Activated naive CD4-positive, alpha-beta T cell treated with anti-CD3 and anti-CD28 coated beads, Interleukin-2, amount 50 U/mL, for 72 hours (primary cell): ENCODE measurements around the gene PAX2. TPM values are rescaled to one million over a fixed set of nuclear protein-coding genes. Genes with fewer than 3 reads are reported as not detected.

Experiments used
- ATAC-seq, 2 donors: fragments of 150-1000 bp; cut with Tn5 transposase; 2 replicates each; pipeline ENCODE4 v1.10.0; 2021; ENCODE audit warnings: mild to moderate bottlenecking in 2 of 2, moderate library complexity in 2 of 2
- DNase-seq, 2 donors: peaks; one replicate each; pipeline ENCODE4 v3.0.0; 2021 to 2022; ENCODE audit warnings: low spot score in 2 of 2
- H3K27ac Mint-ChIP-seq, 2 donors: one replicate each; pipeline ENCODE4 v1.8.0; 2022; ENCODE audit warnings: mild to moderate bottlenecking in 2 of 2, mixed read lengths in 2 of 2
- H3K36me3 Mint-ChIP-seq, 2 donors: one replicate each; pipeline ENCODE4 v1.8.0; 2022; ENCODE audit warnings: mixed read lengths in 2 of 2
- H3K9me3 Mint-ChIP-seq, 2 donors: one replicate each; pipeline ENCODE4 v1.8.0; 2022; ENCODE audit warnings: mixed read lengths in 2 of 2
- total RNA-seq, 2 donors: library from RNA; stranded (reverse); gene quantifications; one replicate each; pipeline ENCODE4 v1.2.3, GENCODE V29; 2022

PAX2 gene
- total RNA-seq, 2 donors from 2014 or later: not detected

GRCh38 chr10:100734295-100735086 lies 10.9 kb upstream of the PAX2 start:
- Mint-ChIP-seq H3K9me3 (no peaks in the 10 kb centered on the region), H3K36me3 (peaks cover 0 to 14% of the 10 kb centered on the region in 2 donors), H3K27ac (no peak overlapping the region)
- ATAC-seq (peak; percentile 9 to 36), DNase-seq (no peak)

- ATAC-seq: no peak
- no peak for DNase-seq
- Mint-ChIP-seq H3K27ac (no peak overlapping the region), H3K9me3 (no peaks in the 10 kb centered on the region), H3K36me3 (peaks cover 0 to 14% of the 10 kb centered on the region in 2 donors)
Measured at GRCh38 chr10:100735087-100735336, 10.4 kb upstream of the PAX2 start.

- H3K9me3 Mint-ChIP-seq: no peaks in the 10 kb centered on the region
- ATAC-seq (no peak), DNase-seq (no peak)
- no peak overlapping the region for H3K27ac Mint-ChIP-seq
- H3K36me3 Mint-ChIP-seq: peaks cover 0 to 14% of the 10 kb centered on the region in 2 donors
Measured at GRCh38 chr10:100735337-100736143, 9.8 kb upstream of the PAX2 start.

- H3K27ac Mint-ChIP-seq: no peak overlapping the region
- DNase-seq (no peak), ATAC-seq (no peak)
- H3K9me3 Mint-ChIP-seq: no peaks in the 10 kb centered on the region
- H3K36me3 Mint-ChIP-seq: peaks cover 0 to 14% of the 10 kb centered on the region in 2 donors
Measured at GRCh38 chr10:100736144-100736808, 9.1 kb upstream of the PAX2 start.

- Mint-ChIP-seq H3K36me3 (peaks cover 0 to 9% of the 10 kb centered on the region in 2 donors), H3K27ac (no peak overlapping the region), H3K9me3 (no peaks in the 10 kb centered on the region)
- DNase-seq (no peak), ATAC-seq (no peak)
Measured at GRCh38 chr10:100736809-100737354, 8.5 kb upstream of the PAX2 start.

GRCh38 chr10:100737355-100738054 lies 7.9 kb upstream of the PAX2 start:
- DNase-seq (no peak), ATAC-seq (peak; percentile 24 to 29)
- H3K9me3 Mint-ChIP-seq: no peaks in the 10 kb centered on the region
- H3K36me3 Mint-ChIP-seq: peaks cover 0 to 7% of the 10 kb centered on the region in 2 donors
- no peak overlapping the region for H3K27ac Mint-ChIP-seq

GRCh38 chr10:100738055-100738827 lies 7.1 kb upstream of the PAX2 start:
- no peak for DNase-seq
- H3K27ac Mint-ChIP-seq: peak overlapping the region in 1 of 2 donors; percentile 46
- peaks cover 0 to 7% of the 10 kb centered on the region in 2 donors for H3K36me3 Mint-ChIP-seq
- peak; percentile 8 to 22 for ATAC-seq
- H3K9me3 Mint-ChIP-seq: no peaks in the 10 kb centered on the region

- Mint-ChIP-seq H3K9me3 (no peaks in the 10 kb centered on the region), H3K27ac (no peak overlapping the region), H3K36me3 (peaks cover 0 to 7% of the 10 kb centered on the region in 2 donors)
- no peak for DNase-seq
- ATAC-seq: no peak
Measured at GRCh38 chr10:100739517-100740368, 5.6 kb upstream of the PAX2 start.

- ATAC-seq: no peak
- H3K27ac Mint-ChIP-seq: no peak overlapping the region
Measured at GRCh38 chr10:100740476-100741377, 4.7 kb upstream of the PAX2 start.

GRCh38 chr10:100741378-100742075 lies 3.9 kb upstream of the PAX2 start:
- Mint-ChIP-seq H3K36me3 (peaks cover 0 to 13% of the 10 kb centered on the region in 2 donors), H3K9me3 (no peaks in the 10 kb centered on the region), H3K27ac (no peak overlapping the region)
- no peak for DNase-seq
- no peak for ATAC-seq

More at GRCh38 chr10:100740476-100741377, 4.7 kb upstream of the PAX2 start:
- no peak for DNase-seq
- peaks cover 0 to 7% of the 10 kb centered on the region in 2 donors for H3K36me3 Mint-ChIP-seq
- H3K9me3 Mint-ChIP-seq: no peaks in the 10 kb centered on the region

GRCh38 chr10:100742076-100742771 lies 3.2 kb upstream of the PAX2 start:
- Mint-ChIP-seq H3K27ac (no peak overlapping the region), H3K36me3 (peaks cover 0 to 20% of the 10 kb centered on the region in 2 donors), H3K9me3 (no peaks in the 10 kb centered on the region)
- ATAC-seq (no peak), DNase-seq (no peak)

- Mint-ChIP-seq H3K27ac (no peak overlapping the region), H3K36me3 (peaks cover 0 to 21% of the 10 kb centered on the region in 2 donors), H3K9me3 (no peaks in the 10 kb centered on the region)
- DNase-seq (no peak), ATAC-seq (no peak)
Measured at GRCh38 chr10:100742936-100743335, 2.4 kb upstream of the PAX2 start.

- Mint-ChIP-seq H3K9me3 (no peaks in the 10 kb centered on the region), H3K36me3 (peaks cover 0 to 14% of the 10 kb centered on the region in 2 donors), H3K27ac (no peak overlapping the region)
- no peak for DNase-seq
- ATAC-seq: peak; percentile 72 to 75
Measured at GRCh38 chr10:100743626-100744135, 1.7 kb upstream of the PAX2 start.
